Lung (tissue), 12 donors: ENCODE data around the gene SCNN1B. TPM values are rescaled to one million over a fixed set of nuclear protein-coding genes. Genes with fewer than 3 reads are reported as not detected.

ENCODE experiments used
- ATAC-seq: fragments of 200-7000 bp; cut with Tn5 transposase; one replicate; pipeline ENCODE4 v1.9.1; 2020; ENCODE audit warnings: moderate number of reproducible peaks; ENCODE audit not compliant: insufficient read depth, low FRiP score
- DNase-seq, 3 donors: peaks; one replicate each; pipeline ENCODE4 v3.0.0-alpha.2; 2013 to 2017
- H3K27ac ChIP-seq, 2 donors: one replicate each; pipeline ENCODE4 v1.5.1; 2013; ENCODE audit warnings: mild to moderate bottlenecking in 2 of 2, moderate library complexity in 2 of 2, control low read depth in 1 of 2, inconsistent platforms in 1 of 2, low read depth in 1 of 2, low read length in 1 of 2
- H3K27me3 ChIP-seq, 3 donors: one replicate each; pipeline ENCODE4 v1.5.1; 2013; ENCODE audit warnings: low read length in 2 of 3; ENCODE audit not compliant: control insufficient read depth in 3 of 3, insufficient read depth in 3 of 3
- H3K36me3 ChIP-seq, 4 donors: one replicate each; pipeline ENCODE4 v1.5.1; 2013; ENCODE audit warnings: low read length in 4 of 4, mild to moderate bottlenecking in 1 of 4, moderate library complexity in 1 of 4; ENCODE audit not compliant: control insufficient read depth in 4 of 4, insufficient read depth in 4 of 4
- H3K4me1 ChIP-seq, 5 donors: one replicate each; pipeline ENCODE4 v1.5.1; 2013; ENCODE audit warnings: low read length in 5 of 5, mild to moderate bottlenecking in 2 of 5, moderate library complexity in 1 of 5; ENCODE audit not compliant: control insufficient read depth in 5 of 5, insufficient read depth in 5 of 5
- H3K4me3 ChIP-seq: one replicate; pipeline ENCODE4 v1.5.1; 2013; ENCODE audit warnings: mild to moderate bottlenecking, control low read depth, moderate library complexity
- H3K9ac ChIP-seq, 2 donors: one replicate each; pipeline ENCODE4 v1.5.1; 2013; ENCODE audit warnings: low read length in 2 of 2, control low read depth in 1 of 2; ENCODE audit not compliant: insufficient read depth in 1 of 2
- H3K9me3 ChIP-seq, 4 donors: one replicate each; pipeline ENCODE4 v1.5.1; 2013; ENCODE audit warnings: low read length in 3 of 4, mild to moderate bottlenecking in 1 of 4, moderate library complexity in 1 of 4; ENCODE audit not compliant: control insufficient read depth in 4 of 4, insufficient read depth in 3 of 4
- WGBS, 2 donors: extraction: QIAGEN DNeasy Blood & Tissue Kit; methylation state at CpG; one replicate each; pipeline ENCODE4 v1.1.7; 2013; 5-methylcytosine and 5-hydroxymethylcytosine counted together
- polyA plus RNA-seq, 2 donors: library from polyadenylated mRNA; stranded (reverse); fragments of 200-250 nt; gene quantifications; one replicate each; pipeline ENCODE4 v1.2.1, GENCODE V29; 2013
- total RNA-seq, 2 donors: library from RNA; depleted of rRNA in 1 of 2; stranded (reverse); fragments of >200 nt in 1 of 2; gene quantifications; one replicate each; pipeline ENCODE4 v1.2.1, GENCODE V29; 2014 to 2021
- TF ChIP-seq, protein P1 (sequence below): IDR thresholded peaks from 2 replicates; pipeline ENCODE4 v1.5.1; 2012; ENCODE audit warnings: mild to moderate bottlenecking; ENCODE audit errors: control extremely low read depth, extremely low read depth
- donor health status: control.
- donor health status: control.
- donor health status: Bipolar disorder and iron deficiency.
- donor health status: healthy.
- donor health status: DM: yes; HTN: yes; CAD: no.

SCNN1B gene
- total and polyA plus RNA-seq, 4 donors = 16.4 to 58.7 (median 41.3) TPM

DNA sequence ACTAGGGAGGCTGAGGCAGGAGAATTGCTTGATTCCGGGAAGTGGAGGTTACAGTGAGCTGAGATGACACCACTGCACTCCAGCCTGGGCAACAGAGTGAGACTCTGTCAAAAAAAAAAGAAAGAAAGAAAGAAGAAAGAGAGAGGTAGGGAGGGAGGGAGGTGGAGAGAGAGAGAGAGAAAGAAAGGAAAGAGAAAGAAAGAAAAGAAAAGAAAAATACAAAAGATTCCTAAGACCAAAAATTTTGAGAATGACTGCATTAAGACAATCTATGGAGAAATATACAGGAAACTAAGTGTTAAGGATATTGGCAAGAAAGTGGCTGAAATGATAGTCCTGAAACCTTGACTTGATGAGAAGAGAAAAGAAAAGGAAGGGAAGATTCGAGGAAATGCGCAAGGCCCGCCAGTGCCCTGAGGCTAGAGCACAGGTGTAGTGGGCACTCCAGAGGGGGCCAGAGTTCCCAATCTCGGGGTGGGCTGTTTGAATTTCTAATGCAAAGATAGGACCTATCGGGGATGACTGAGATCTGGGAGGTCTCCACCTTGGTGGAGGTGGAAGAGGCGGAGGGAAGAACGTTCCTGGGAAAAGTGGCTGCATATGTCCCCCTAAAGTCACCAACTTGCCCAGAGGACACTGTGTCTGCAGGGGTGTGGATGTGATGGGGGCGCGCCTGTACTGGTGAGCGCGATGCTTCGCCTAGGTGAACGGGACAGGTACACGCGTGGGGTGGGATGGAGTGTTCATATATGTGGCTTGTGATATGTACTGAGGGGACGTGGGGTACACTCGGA, 654 bp upstream of the SCNN1B start:
- Histone ChIP-seq H3K4me1 (no peaks in the 10 kb centered on the region), H3K36me3 (no peaks in the 10 kb centered on the region), H3K9me3 (peaks cover 0 to 2% (median 0%) of the 10 kb centered on the region in 4 donors), H3K27ac (peak overlapping the region in 1 of 2 donors; percentile 26), H3K9ac (no peak overlapping the region), H3K4me3 (peak overlapping the region; percentile 62), H3K27me3 (peaks cover 0 to 31% (median 17%) of the 10 kb centered on the region in 3 donors)
- 20 to 30% methylated on average over 18 of the region's 18 CpGs for WGBS, 2 donors
- no peak for ATAC-seq
- DNase-seq = no peak
- TF ChIP-seq, protein P1, sequence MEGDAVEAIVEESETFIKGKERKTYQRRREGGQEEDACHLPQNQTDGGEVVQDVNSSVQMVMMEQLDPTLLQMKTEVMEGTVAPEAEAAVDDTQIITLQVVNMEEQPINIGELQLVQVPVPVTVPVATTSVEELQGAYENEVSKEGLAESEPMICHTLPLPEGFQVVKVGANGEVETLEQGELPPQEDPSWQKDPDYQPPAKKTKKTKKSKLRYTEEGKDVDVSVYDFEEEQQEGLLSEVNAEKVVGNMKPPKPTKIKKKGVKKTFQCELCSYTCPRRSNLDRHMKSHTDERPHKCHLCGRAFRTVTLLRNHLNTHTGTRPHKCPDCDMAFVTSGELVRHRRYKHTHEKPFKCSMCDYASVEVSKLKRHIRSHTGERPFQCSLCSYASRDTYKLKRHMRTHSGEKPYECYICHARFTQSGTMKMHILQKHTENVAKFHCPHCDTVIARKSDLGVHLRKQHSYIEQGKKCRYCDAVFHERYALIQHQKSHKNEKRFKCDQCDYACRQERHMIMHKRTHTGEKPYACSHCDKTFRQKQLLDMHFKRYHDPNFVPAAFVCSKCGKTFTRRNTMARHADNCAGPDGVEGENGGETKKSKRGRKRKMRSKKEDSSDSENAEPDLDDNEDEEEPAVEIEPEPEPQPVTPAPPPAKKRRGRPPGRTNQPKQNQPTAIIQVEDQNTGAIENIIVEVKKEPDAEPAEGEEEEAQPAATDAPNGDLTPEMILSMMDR = no peak

DNA sequence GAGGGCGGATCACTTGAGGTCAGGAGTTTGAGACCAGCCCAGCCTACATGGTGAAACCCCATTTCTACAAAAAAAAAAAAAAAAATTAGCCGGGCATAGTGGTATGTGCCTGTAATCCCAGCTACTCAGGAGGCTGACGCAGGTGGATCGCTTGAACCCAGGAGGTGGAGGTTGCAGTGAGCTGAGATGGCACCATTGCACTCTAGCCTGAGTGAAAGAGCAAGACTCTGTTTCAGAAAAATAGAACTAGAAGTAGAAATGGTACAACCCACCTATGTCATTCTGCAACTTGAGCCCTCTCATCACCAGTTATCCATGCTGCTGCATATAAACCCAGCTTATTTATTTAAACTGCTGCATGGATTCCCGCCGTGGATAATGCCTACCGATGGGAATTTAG, 1.6 kb downstream of the SCNN1B start:
- Histone ChIP-seq H3K27me3 (peaks cover 0 to 31% (median 17%) of the 10 kb centered on the region in 3 donors), H3K9me3 (peaks cover 0 to 2% (median 0%) of the 10 kb centered on the region in 4 donors), H3K4me3 (no peak overlapping the region), H3K36me3 (no peaks in the 10 kb centered on the region), H3K4me1 (no peaks in the 10 kb centered on the region), H3K27ac (no peak overlapping the region), H3K9ac (no peak overlapping the region)
- no peak for DNase-seq
- TF ChIP-seq, protein P1 = no peak
- ATAC-seq = no peak
- WGBS, 2 donors = 85 to 89% methylated on average over 7 of the region's 7 CpGs

DNA sequence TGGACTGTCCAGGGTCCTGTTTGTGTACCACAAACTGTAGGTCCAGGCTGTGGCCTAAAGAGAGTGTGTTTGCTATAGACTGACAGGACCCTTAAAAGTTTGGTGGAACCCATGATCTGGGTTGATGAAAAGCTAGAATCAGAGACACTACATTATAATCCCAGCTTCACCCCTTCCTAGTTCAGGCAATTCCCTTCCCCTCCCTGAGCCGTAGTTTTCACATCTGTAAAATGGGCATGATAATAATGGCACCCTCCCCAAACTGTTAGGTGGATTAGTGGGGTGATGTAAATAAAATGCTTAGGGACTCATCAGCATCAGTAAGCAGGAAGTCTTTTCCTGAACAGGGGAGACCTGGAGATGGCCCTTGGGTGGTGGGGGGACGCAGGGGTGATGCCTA, 2.5 kb downstream of the SCNN1B start:
- Histone ChIP-seq H3K27me3 (peaks cover 0 to 31% (median 17%) of the 10 kb centered on the region in 3 donors), H3K36me3 (no peaks in the 10 kb centered on the region), H3K9me3 (peaks cover 0 to 2% (median 0%) of the 10 kb centered on the region in 4 donors), H3K9ac (no peak overlapping the region), H3K27ac (no peak overlapping the region), H3K4me1 (no peaks in the 10 kb centered on the region), H3K4me3 (no peak overlapping the region)
- DNase-seq = no peak
- TF ChIP-seq, protein P1 = no peak
- WGBS, 2 donors = 94 to 100% methylated on average over 2 of the region's 2 CpGs
- no peak for ATAC-seq
